Activated CD8-positive, alpha-beta memory T cell treated with anti-CD3 and anti-CD28 coated beads, Interleukin-2, amount 50 U/mL, for 1 hour (primary cell): ENCODE data around the gene MYH11.
"Not testable (repeated sequence)": the region's sequence is repeated elsewhere in the genome, so short reads cannot be mapped to it uniquely, and the experiment has no call there.

Source experiments
- DNase-seq: peaks from one replicate; pipeline ENCODE4 v3.0.0-alpha.2; 2020; ENCODE audit errors: extremely low read depth

Gene MYH11

DNA sequence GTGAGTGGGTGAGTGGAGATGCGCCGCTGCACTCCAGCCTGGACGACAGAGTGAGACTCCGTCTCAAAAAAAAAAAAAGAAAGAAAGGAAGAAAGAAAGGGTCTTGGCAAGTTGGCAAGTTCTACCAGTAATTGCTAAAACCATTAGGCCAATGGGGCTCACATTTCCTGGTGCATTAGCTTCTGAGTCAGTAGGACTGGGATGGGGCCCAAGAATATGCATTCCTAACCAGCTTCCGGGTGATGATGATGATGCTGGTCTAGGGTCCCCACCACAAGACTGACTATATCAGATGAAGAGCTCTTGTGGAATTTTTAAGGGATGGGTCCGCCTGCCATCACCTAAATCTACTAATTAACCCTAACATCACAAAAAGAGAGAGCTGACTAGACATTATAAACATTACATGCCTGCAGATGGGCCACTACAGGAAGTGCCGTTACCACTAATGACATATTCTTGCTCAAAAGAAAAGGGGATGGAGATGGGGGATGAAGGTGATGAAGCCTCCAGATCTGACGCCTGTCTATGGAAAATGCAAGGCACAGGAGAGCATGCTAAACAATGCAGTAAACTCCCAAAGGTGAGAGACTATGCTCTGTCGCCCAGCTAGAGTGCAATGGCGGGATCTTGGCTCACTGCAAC lies 13.1 kb downstream of the MYH11 start:
- no peak for DNase-seq

GRCh38 chr16:15839204-15839603 lies 17.6 kb downstream of the MYH11 start:
- DNase-seq = not testable (repeated sequence)

DNA sequence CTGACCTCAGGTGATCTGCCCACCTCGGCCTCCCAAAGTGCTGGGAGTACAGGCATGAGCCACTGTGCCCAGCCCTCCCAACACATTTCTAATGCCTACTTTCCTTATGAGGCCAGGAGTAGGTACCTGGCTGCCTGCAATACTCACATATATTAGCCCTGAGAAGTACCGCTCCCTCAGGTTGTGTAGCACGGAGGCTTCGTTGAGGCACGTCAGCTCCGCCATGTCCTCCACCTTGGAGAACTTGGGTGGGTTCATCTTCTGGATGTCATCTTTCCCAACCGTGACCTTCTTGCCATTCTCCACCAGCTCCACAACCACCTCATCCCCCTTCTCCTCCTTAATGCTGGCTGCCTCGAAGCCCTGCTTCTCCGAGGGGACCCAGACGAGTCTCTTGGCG lies 19.1 kb downstream of the MYH11 start:
- DNase-seq = no peak

DNA sequence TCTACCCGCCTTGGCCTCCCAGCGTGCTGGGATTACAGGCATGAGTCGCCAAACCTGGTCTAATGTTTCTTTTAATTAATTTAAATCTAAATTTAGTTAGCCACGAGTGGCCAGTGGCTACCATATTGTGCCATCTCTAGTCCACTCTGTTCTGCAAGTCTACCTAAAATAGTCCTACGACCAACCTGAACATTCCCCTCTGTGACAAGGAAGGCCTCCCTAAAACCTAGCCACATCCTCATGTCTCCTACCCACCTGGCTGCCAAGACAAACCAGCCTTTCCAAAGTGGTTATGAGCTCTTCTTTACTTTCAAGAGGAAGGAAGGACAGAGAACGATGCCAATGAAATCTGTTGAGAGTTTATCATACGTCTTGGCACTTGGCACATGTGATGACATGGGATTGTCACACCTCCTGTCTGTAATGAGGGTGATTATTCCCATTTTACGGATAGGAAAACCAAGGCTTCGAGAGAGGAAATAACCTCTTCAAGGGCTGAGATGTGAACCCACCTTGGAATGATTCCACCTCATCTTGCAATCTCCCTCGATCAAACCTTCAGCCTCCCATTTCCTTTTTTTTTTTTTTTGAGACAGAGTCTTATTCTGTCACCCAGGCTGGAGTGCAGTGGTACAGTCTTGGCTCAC lies 19.7 kb downstream of the MYH11 start:
- no peak for DNase-seq

DNA sequence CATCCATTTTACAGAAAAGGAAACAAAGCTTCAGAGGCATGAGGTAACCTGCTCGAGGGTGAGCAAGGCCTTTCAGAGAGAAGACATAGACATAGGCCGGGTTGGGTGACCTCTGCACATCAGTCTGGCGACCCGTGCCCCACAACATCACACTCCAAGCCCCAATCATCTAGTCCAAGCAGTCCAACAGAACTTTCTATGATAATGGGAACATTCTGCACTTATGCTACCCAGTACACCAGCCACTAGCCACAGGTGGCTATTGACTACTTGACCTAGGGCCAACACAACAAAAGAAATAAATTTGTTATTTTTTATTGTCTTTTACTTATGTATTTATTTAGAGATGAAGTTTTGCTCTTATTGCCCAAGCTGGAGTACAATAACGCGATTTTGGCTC lies 20.8 kb downstream of the MYH11 start:
- no peak for DNase-seq

DNA sequence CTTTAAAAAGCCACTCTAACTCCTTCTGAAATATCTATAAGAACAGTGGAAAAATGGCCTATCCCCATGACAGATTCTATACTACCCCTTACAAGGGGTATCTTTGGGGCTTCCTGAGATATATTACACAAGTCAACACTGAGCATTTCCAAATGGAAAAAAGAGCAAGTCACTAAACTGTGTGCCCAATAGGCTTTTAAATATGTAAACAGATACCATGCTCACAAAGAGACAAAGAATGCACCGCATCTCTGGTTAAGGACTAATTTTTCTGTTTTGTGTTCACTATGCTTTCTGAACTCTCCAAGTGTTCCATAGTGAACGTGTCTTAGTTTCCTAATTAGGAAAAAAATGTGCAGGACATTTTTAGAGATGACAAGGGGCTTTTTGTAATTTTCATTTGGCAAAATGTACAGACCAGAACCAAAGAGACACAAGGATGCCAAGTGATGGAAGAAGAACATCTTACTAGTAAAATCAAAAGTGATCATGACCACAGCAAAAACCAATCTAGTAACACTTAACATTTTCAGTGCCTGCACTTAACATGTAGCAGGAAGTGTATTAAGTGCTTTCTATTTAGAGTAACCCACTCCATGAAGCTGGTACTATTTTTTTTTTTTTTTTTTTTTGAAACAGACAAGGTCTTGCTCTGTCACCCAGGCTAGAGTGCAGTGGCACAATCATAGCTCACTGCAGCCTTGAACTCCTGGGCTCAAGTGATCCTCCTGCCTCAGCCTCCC lies 21.5 kb downstream of the MYH11 start:
- DNase-seq = no peak

- DNase-seq = no peak
These were observed 22.3 kb downstream of the MYH11 start for GRCh38 chr16:15834502-15834901.

- DNase-seq = no peak
These were observed 23.3 kb downstream of the MYH11 start for GRCh38 chr16:15833541-15833940.

DNA sequence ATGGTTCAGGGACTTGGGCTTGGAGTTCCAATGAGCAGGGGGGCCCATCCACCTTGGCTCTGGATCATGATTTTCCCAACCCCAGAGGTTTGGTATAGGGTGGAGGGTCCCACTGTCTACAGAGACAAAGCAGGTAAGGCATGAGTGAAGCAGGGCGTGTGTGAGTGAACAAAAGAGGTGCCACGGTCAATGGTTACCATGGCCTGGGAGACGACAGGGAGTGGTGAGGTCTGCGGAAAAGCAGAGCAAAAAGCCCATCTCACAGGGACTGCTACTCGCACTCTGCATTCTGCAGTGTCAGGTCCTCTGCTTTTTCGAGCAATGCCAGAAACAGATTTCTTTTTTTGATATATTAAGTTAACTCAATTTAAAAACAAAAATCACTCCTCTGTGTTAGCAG lies 24.6 kb downstream of the MYH11 start:
- no peak for DNase-seq

- no peak for DNase-seq
These were observed 25.9 kb downstream of the MYH11 start for GRCh38 chr16:15830832-15831451.

DNA sequence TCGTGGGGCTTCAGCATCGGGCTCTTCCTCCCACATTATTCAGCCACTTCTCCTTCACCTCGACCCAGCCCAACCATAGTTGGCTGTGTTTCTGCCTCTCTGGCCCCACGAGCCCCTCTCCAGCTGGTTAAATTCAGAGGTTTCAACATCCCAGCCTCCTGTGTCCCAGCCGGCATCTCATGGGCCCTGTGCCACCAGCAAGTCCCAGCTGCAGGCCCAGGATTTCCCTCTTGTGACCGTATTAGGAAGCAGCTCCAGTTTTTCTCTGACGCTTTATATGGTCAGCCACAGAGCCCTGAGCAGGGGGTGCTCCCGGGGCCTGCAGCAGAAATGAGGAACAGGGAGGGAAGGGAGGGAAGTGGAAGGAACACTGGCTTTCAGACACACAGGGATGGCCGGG lies 27.4 kb downstream of the MYH11 start:
- DNase-seq = no peak

DNA sequence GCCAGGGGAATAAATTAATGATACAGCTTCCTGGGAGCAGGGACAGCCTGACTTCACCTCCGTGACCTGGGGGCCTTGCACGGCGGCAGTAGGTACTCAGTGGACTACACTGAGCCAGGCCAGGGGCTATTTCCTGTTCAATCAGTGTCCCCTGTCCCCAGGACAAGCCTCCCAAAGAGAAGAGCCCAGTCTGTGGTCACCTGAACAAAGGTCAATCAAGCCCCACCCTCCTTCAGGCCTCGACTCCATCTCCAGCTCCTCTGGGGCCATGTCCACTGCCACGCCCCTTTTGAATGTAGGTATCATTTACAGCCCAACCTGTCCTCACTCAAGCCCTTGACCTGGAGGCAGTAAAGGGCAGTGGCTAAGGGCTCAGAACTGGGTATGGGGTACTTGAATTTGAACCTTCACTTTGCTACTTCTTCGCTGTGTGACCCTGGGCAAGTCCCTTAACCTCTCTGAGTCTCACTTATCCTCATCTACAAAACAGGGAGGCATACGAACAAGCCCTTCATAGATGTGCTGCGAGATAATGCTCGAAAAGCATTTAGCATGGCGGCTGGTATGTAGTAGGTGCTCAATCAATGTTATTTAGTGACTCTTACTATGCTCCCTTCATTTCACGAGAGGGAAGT lies 29.0 kb downstream of the MYH11 start:
- DNase-seq = no peak

DNA sequence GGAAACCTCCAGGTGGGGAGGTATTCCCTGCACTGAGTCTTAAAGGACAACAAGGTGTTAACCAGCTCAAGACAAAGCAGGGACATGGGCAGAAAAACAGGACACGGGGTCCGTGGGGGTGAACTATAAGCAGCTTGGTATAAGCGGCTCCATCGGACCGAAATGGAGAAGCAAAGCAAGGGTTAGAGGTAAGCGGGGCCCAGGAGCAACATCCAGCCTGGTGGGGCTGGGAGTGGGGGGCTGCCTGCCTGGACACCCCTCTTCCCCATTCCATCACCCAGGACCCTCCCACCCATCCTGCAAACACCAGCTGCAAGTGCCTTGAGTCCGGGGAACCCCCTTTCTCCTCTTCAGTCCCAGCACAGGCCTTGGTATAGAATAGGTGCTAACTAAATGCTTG lies 29.5 kb downstream of the MYH11 start:
- no peak for DNase-seq

DNA sequence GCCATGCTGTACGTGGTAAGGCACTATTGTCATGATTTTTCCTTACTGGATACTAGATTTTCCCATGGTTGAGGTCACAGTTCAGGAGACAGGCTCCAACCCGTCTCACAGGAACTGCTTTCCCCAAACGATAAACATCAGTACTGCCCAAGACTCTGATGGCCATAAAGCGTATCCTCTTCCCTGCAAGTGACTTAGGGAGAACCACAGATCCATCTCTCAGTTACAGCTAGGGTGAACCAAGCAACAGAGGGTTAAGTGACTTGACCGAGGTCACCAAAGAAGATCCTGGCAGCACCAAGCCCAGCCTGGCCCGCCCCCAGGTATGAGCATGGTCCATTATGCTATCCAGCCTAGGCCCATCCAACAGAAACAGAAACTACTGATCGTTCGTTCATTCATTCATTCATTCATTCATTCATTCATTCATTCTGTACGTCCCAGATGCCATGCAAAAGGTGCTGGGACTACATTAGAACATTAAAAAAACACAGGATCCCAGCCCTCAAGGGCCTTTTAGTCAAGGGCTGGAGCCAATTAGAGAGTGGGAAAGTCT lies 31.0 kb downstream of the MYH11 start:
- DNase-seq = no peak

GRCh38 chr16:15822957-15823356 lies 33.9 kb downstream of the MYH11 start:
- DNase-seq = no peak

DNA sequence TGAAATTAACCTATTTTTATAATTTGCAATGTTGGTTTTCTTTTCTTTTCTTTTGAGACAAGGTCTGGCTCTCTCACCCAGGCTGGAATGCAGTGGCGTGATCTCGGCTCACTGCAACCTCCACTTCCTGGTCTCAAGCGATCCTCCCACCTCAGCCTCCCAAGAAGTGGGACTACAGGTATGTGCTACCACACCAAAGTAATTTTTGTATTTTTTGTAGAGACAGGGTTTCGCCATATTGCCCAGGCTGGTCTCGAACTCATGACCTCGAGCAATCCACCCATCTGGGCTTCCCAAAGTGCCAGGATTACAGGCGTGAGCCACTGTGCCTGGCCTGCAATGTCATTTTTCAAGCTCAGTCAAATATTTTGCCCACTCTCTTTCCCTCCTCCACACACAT lies 36.0 kb downstream of the MYH11 start:
- DNase-seq = no peak

DNA sequence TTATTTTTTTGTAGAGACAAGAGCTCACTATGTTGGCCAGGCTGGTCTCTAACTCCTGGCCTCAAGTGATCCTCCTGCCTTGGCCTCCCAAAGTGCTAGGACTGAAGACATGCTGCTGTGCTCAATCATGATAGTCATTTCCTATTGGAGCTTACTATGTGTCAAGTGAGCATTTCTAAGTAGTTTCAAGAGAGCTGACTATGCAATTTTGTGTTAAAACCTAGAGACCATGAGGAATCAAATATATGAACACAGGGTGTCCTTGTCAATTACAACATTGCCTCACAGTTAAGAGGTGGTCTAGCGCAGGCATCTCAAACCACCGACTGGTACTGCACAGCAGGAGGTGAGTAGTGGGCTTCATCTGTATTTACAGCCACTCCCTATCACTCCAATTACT lies 37.8 kb downstream of the MYH11 start:
- DNase-seq = no peak

DNA sequence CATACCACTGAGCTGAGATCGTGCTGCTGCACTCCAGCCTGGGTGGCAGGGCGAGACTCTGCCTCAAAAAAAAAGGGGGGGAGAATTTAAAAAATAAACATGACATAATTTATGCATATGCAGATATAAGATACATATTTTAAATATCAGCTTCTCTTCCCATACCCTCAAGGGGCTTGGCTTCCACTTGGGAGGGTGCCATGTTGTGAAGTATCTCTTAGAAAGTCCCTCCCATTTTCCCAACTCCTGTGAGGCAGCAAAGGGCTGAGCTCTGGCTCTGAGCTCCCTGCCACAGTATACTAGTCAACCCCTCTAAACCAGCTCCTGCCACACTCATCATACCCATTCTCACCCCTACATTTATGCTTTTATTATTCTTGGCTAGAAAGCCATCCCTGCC lies 39.4 kb downstream of the MYH11 start:
- no peak for DNase-seq

DNA sequence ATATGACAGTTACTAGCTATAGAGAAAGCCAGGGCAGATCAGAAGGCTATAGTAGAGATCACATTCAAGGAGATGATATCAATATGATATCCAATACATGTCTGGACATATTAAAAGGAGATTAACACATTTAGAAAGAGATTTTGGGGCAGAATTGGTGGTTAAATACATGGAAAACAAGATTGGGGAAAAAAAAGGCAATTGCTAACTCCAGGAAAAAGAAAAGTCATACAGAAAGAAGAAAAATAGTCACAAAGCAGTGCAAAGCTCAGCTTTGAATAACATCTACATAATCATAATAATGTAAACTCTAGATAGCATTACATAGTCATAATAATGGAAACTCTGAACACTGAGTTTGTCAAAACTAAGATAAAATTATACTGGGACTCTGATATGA lies 40.6 kb downstream of the MYH11 start:
- no peak for DNase-seq

- not testable (repeated sequence) for DNase-seq
These were observed 44.5 kb downstream of the MYH11 start for GRCh38 chr16:15812401-15812750.

DNA sequence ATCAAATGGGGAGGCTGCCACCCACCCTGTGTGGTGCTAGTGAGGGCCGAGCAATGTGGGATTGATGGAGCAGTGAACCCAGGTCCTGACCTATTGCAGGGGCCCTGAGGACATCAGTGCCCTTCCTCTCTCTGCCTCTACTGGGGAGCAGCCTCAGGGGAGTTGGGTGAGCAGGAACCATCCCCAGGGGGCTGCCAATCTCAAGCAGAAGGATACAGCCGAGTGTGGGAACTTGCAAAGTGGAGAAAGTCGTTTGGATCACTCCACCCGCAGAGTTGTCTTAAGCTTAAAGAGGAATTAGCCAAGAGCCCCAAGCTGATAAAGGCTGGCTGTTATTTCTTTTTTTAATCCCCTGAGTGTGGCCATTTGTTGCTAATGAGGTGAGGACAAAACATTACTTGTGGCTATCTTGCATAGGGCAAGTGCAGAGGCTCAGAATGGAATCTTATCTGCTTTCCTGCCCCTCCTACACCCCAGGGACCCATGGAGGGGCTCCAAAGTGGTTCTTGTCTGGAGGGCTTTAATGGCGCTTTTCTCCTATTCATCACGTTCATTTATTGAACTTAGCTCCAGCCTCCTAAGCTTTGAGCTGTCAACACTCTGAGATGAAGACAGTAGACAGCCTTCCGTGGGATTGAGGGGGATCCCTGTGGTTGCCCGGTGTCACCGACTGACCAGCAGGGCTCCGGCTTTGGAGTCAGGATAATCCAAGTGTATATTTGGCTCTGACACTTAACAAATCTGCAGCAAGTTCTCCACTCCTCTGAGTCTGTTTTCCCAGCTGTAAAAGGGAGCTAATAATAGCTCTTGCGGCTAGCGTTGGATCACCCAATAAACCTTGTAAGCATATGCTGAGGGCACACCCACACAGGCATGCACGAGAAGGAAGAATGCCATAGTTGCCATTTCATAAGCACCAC lies 45.1 kb downstream of the MYH11 start:
- DNase-seq = no peak
